ENCODE measurements around the gene GJD2.

GJD2 gene

DNA sequence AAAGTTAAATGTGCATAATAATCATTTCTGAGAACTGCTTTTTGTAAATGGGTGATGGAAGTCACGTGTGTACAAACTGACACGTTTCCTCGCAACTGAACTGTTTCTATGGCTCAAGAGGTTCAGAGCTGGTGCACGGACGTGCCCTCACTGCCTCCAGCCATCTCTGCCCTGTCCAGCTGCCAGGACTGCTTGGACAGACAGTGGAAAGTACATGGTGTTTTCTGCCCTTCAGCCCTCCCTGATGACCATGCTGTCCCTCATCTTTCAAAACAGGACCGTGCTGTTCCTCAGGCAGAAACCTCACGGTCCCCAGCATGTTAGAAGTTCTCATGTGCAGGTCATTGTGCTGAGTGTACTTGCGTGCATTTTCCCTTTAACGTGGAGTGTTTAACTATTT, 38.7 kb downstream of the GJD2 start (continued):
- TF ChIP-seq BCL11B (tag by site-specific recombination; IDR thresholded peaks at IDR 0.05; ENCODE audit: low read depth) (no peak), FEZF1 (tag by site-specific recombination; IDR thresholded peaks at IDR 0.05) (no peak), ZEB2 (tag by site-specific recombination; IDR thresholded peaks at IDR 0.05) (no peak), SALL2 (tag by site-specific recombination; IDR thresholded peaks at IDR 0.05; ENCODE audit: borderline replicate concordance) (no peak), ZNF292 (tag by site-specific recombination; IDR thresholded peaks at IDR 0.05; ENCODE audit: borderline replicate concordance, low read depth) (no peak)

DNA sequence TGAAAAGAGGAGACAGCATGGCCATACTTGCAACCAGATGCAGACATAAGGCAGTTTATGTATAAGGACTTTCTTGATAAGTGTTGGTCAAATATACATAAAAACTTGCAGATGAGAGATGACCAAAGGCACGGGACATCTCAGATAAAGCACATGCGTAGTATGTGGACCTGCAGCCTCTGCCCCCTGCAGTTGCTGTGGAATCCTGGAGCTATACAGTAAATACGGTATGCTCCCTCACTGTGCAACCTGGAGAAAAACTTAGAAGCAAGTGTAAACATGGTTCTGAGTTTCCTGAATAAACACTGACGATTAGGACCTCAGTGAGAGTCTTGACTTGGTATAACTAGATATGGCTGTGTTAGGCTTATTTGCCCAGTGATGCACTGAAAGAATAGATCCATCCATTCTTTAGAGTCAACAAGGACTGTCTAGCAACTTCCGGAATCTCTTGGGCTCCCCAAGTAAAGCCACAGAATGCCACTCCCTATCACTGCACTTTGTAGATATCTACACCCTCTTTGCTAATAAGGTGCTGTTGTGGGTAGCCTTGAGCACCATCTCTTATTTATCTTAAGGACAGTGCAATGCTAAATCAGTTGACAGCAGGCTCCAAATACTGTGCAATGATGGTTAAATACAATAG, 40.2 kb downstream of the GJD2 start:
- ChIA-PET POLR2A (interaction anchor here (0.6 kb wide), 1 partner anchor 372 kb away, joined by 8 read pairs; the partner anchor contains the start of gene NOP10), CTCF (interaction anchor here (1.2 kb wide), 1 partner anchor 10 kb away, joined by 4 read pairs; no protein-coding TSS in a partner anchor)
- no peaks in the 10 kb centered on the region for H3K9me3 ChIP-seq (ENCODE audit: control insufficient read depth, insufficient read depth, low read depth, low read length)
- no peaks in the 10 kb centered on the region for H3K36me3 ChIP-seq (ENCODE audit: control insufficient read depth in 2 of 2, insufficient read depth in 1 of 2, low read length in 2 of 2)
- no peak overlapping the region for H3K4me3 ChIP-seq (ENCODE audit: low read depth, low read length)
- H3K4me1 ChIP-seq (ENCODE audit: control insufficient read depth, insufficient read depth, low read length) = no peaks in the 10 kb centered on the region
- TF ChIP-seq ZSCAN23 (tag by site-specific recombination; IDR thresholded peaks at IDR 0.05) (no peak), ZSCAN16 (tag by site-specific recombination; IDR thresholded peaks at IDR 0.05) (no peak), GLI2 (tag by site-specific recombination; IDR thresholded peaks at IDR 0.05; ENCODE audit: borderline replicate concordance, low read depth) (no peak), ZNF16 (tag by site-specific recombination; IDR thresholded peaks at IDR 0.05; ENCODE audit: low read depth) (no peak), ZNF561 (tag by site-specific recombination; IDR thresholded peaks at IDR 0.05; ENCODE audit: borderline replicate concordance) (no peak), HOXD13 (CRISPR knock-in tag; IDR thresholded peaks at IDR 0.05; ENCODE audit: borderline replicate concordance) (no peak), KLF7 (tag by site-specific recombination; IDR thresholded peaks at IDR 0.05; ENCODE audit: borderline replicate concordance) (no peak), ZIC2 (tag by site-specific recombination; IDR thresholded peaks at IDR 0.05) (no peak), SCRT2 (tag by site-specific recombination; IDR thresholded peaks at IDR 0.05) (no peak)
- TF ChIP-seq, protein P1, sequence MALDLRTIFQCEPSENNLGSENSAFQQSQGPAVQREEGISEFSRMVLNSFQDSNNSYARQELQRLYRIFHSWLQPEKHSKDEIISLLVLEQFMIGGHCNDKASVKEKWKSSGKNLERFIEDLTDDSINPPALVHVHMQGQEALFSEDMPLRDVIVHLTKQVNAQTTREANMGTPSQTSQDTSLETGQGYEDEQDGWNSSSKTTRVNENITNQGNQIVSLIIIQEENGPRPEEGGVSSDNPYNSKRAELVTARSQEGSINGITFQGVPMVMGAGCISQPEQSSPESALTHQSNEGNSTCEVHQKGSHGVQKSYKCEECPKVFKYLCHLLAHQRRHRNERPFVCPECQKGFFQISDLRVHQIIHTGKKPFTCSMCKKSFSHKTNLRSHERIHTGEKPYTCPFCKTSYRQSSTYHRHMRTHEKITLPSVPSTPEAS (tag by site-specific recombination; IDR thresholded peaks at IDR 0.05) = no peak
- TF ChIP-seq, protein P2, sequence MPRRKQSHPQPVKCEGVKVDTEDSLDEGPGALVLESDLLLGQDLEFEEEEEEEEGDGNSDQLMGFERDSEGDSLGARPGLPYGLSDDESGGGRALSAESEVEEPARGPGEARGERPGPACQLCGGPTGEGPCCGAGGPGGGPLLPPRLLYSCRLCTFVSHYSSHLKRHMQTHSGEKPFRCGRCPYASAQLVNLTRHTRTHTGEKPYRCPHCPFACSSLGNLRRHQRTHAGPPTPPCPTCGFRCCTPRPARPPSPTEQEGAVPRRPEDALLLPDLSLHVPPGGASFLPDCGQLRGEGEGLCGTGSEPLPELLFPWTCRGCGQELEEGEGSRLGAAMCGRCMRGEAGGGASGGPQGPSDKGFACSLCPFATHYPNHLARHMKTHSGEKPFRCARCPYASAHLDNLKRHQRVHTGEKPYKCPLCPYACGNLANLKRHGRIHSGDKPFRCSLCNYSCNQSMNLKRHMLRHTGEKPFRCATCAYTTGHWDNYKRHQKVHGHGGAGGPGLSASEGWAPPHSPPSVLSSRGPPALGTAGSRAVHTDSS (tag by site-specific recombination; IDR thresholded peaks at IDR 0.05) = no peak
- H3K27ac ChIP-seq (ENCODE audit: extremely low read depth, low read depth, low read length) = no peak overlapping the region

DNA sequence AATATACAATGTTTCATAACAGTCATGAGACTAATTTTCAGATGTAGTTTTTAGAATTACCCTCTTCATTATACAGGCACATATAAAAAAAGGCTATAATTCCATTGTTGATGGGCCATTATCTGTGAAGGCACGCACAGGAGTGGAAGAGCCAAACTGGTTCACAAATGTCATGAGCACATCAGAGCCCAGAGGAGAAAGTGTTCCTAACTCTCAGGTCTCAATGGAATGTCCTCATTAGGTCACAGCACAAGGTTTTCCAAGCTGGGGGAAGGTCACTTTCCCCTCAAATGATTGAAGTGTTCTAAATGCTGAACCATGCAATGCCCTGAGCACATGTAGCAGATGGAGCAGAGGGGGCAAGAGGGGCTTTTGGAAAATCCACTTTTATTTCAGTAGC, 41.2 kb downstream of the GJD2 start:
- Histone ChIP-seq H3K36me3 (ENCODE audit: control insufficient read depth in 2 of 2, insufficient read depth in 1 of 2, low read length in 2 of 2) (no peaks in the 10 kb centered on the region), H3K27ac (ENCODE audit: extremely low read depth, low read depth, low read length) (no peak overlapping the region), H3K4me1 (ENCODE audit: control insufficient read depth, insufficient read depth, low read length) (no peaks in the 10 kb centered on the region), H3K9me3 (ENCODE audit: control insufficient read depth, insufficient read depth, low read depth, low read length) (no peaks in the 10 kb centered on the region), H3K4me3 (ENCODE audit: low read depth, low read length) (no peak overlapping the region)
- ChIA-PET POLR2A (no interaction called here), CTCF (interaction anchor here (1.2 kb wide), 1 partner anchor 9 kb away, joined by 4 read pairs; no protein-coding TSS in a partner anchor)
- TF ChIP-seq OVOL3 (tag by site-specific recombination; IDR thresholded peaks at IDR 0.05) (no peak), SP7 (tag by site-specific recombination; IDR thresholded peaks at IDR 0.05) (no peak), ZNF558 (tag by site-specific recombination; IDR thresholded peaks at IDR 0.05) (no peak), REPIN1 (tag by site-specific recombination; IDR thresholded peaks at IDR 0.05; ENCODE audit: low read depth) (no peak), MEIS1 (CRISPR knock-in tag; IDR thresholded peaks at IDR 0.05; ENCODE audit: borderline replicate concordance) (no peak), KLF8 (tag by site-specific recombination; IDR thresholded peaks at IDR 0.05) (no peak), GLIS1 (tag by site-specific recombination; IDR thresholded peaks at IDR 0.05) (no peak), ZBTB21 (tag by site-specific recombination; IDR thresholded peaks at IDR 0.05) (no peak), ZIC2 (tag by site-specific recombination; IDR thresholded peaks at IDR 0.05) (no peak)
- TF ChIP-seq, protein P3, sequence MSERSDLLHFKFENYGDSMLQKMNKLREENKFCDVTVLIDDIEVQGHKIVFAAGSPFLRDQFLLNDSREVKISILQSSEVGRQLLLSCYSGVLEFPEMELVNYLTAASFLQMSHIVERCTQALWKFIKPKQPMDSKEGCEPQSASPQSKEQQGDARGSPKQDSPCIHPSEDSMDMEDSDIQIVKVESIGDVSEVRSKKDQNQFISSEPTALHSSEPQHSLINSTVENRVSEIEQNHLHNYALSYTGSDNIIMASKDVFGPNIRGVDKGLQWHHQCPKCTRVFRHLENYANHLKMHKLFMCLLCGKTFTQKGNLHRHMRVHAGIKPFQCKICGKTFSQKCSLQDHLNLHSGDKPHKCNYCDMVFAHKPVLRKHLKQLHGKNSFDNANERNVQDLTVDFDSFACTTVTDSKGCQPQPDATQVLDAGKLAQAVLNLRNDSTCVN (tag by site-specific recombination; optimal IDR thresholded peaks at IDR 0.05) = no peak
- TF ChIP-seq, protein P4, sequence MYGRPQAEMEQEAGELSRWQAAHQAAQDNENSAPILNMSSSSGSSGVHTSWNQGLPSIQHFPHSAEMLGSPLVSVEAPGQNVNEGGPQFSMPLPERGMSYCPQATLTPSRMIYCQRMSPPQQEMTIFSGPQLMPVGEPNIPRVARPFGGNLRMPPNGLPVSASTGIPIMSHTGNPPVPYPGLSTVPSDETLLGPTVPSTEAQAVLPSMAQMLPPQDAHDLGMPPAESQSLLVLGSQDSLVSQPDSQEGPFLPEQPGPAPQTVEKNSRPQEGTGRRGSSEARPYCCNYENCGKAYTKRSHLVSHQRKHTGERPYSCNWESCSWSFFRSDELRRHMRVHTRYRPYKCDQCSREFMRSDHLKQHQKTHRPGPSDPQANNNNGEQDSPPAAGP (tag by site-specific recombination; IDR thresholded peaks at IDR 0.05) = no peak

Data from HEK293 (cell line).